Endothelial cell of hepatic sinusoid (primary cell): Measurements from ENCODE around the gene GNAI3.

Experiments used
- in situ Hi-C: cut with HindIII; loops from 2 replicates; pipeline ENCODE4 v1.10.0; 2017; ENCODE audit warnings: low sequenced_read_pairs

Gene GNAI3

DNA sequence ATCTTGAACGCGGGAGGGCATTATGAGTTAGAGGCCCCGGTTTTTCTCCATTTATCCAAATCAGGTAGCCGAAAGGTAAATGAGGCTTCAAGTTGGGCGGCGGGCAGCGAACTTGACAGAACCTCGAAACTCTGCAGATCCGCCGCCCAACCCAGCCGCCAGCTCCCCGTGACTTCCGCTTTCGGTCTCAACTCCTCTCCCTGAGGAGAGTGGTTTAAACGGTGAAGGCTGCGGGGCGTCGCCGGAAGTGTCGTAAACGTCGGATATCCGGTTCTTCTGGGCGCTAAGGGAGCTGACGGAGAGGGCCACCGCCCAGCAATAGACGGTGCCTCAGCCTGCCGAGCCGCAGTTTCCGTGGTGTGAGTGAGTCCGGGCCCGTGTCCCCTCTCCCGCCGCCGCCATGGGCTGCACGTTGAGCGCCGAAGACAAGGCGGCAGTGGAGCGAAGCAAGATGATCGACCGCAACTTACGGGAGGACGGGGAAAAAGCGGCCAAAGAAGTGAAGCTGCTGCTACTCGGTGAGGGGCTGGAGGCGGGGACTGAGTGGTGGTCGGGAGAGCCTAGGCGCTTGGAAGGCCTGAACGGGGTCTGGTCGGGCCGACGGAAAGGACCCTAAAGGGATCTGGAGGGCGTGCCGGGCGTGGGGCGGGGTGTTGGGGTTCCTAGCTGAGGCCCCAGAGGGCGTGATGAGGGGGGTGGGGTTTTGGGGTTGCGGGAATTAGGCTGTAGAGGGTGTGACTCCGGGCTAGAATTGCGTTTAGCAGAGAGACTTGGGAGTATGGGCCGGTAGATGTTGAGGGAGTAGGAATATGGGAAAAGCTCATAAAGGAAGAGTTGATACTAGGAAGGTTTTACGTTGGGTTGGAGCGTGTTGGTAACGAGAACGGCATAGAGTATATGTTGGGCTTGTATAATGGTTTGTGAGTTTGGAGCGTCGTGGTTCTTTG lies at the start of gene GNAI3:
Gene GNAI3 (plus strand): TSS at position 295 of the 947 bp plus-strand sequence. CDS start 106 bp downstream, at position 401.
- in situ Hi-C loops, result loop anchor here (25.0 kb wide), 1 partner anchor 214 kb away; the partner anchor contains the start of gene EPS8L3

DNA sequence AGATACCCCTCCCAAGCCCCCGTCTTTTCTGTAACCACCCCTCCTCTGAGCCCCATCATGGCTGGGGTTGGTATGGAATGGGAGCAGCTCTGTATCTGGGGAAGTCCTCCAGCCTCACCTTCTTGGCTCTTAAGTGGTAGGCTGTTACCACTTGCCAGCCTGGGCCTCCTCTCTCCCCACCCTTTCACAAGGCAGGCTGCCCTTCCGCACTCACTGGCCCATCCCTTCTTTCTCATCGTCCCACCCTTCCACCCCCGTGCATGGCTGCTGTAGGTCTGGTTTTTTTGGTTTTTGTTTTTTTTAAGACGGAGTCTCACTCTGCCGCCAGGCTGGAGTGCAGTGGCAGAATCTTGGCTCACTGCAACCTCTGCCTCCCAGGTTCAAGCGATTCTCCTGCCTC lies 49.3 kb upstream of the GNAI3 start:
- in situ Hi-C loops, result loop anchor here (10.0 kb wide), 1 partner anchor 224 kb away; no protein-coding TSS in a partner anchor

DNA sequence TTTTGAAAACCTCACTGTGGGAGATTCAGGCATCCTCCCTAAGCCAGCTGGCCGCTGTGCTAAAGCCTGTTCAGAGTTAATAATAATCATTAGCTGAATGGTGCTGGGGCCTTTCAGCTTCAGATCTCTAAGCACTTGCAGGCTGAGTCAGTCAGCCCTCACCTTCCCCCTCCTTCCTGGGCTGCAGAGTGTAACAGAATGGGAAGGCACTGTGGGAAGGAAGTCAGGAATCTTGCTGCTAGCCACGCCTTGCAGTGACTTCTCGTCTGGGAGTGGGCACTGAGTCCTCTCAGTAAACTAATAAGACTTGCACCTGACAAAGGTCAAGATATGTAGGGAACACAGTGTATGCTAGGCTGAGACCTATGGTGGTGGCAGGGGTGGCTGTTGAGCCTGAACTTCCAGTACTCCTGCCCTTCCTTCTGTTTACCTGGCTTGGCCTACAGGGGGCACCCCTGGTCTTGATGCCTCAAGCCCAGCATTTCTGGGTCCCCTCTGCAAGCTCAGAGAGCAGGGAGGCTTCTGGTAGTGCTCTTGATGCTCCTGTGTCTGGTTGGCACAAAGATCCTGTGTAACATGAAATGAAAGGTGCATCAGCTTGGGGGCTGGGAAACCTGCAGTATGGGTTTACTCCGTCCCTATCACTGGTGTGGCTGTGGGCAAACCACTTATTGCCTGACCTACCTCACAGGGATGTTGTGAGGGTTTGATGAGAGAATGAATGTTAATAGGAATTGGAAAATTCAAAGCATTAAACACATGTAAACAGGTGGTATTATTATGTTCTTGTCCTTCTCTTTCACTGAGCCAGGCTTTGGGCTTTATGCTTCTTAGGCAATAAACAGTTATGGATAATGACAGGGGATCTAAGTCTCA lies 48.5 kb upstream of the GNAI3 start:
- in situ Hi-C loops, result loop anchor here (10.0 kb wide), 1 partner anchor 225 kb away; no protein-coding TSS in a partner anchor

DNA sequence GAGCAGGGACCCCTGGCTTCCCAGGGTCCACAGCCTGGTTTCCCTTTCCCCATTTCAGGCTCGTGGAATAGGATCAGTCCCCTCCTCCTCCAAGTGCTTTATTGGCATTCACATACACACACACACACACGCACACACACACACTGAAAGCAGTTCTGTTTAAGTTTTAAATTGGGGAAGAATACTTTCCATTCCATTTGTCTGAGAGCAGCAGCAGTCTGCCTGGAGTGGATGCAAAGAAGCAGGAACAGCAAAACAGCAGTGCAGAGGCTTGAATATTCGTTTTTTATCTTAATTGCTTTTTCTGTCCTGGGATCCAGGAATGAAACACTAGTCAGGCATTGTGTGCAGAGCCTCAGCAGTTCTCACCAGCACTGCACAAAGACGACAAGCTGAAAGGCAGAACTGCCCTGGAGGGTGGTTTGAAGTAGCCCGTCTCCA lies 47.5 kb upstream of the GNAI3 start:
- in situ Hi-C loops, result no loop called here

DNA sequence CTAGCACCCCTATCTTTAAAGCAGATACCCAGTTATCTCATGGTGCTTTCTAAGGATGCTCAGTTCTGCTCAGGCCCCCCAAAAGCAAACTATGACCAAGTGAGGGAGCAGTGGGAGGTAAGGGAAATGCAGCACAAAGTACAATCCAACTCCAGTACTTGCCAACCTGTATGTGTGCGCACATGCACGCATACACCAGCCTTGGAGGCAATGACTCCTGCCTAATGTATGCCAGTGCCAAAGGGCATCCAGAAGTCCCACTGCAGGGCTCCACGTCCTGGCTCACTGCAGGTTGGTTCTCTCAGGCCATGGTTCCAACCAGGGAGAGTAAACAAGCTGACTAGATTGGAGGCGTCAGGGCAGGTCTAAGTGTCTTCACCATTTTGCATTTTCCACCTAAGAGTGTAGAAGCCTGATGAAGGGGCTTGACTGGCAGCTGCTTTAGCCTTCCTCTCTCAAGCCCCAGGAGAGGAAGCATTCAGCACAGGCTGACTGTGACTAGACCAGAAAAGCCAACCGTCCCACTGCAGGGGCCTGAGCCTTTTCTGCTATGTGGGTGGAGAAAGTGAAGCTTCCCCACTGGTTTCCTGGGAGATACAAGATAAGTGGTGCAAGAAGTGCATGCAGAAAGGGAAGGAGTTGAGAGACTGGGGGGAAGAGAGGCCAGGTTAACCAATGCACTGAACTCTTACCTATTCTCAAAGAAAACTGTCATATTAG lies 46.6 kb upstream of the GNAI3 start:
- in situ Hi-C loops, result no loop called here

DNA sequence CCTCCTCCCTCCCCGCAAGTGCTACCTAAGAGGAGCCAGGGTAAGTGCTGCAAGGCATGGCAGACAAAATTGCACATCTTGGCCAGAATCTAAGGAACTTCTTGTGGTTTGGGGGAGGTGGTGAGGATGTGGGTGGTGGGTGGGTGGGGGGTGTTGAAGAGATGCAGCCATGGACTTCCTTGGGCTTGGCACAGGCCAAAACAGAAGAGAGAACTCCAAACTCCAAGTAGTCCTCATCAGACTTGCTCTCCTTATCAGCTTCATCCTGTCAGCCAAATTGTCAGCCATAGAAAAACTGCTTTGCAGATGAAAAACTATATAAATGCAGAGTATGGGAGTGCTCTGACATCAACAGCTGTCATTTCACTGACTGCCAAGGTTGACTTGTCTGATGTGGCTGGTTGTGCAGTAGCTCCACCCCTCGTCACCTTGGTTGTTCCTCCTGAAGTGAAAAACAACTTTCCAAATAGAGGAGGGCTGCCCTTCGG lies 46.0 kb upstream of the GNAI3 start:
- in situ Hi-C loops, result no loop called here

DNA sequence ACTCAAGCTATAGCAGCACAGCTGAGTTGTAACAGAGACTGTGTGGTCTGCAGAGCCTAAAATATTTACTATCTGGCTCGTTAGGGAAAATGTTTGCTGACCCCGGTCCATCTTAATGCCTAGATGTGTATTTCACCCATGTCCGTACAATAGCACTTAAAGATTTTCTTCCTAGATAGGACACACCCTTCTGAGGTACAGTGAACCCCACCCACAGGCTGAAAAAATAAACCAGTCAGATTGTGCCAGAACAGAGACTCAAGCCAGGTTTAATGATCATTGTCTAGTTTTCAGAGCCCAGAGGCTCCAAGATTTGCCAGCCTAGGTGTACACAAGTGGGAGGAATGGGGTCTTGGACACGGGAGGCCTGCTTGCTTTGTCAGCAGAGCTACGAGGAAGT lies 44.5 kb upstream of the GNAI3 start:
- in situ Hi-C loops, result no loop called here

DNA sequence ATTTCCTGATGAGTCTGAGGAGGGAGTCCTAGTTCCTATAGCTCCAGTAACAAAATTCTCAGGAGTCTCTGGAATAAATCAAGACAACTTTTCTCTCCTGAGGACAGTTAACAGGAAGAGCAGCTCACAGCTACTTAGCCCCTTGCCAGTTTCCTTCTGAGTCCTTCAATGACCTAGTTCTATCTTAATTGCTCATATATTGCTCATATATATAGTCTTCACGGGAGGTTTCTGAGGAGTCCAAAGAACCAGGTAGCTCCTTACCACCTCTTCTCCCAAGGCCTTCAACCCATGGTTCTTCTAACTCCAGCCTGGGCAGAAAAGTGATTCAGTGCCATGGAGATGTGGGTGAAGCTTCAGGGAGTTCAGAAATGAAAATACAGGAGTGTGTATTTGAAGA lies 43.4 kb upstream of the GNAI3 start:
- in situ Hi-C loops, result no loop called here

DNA sequence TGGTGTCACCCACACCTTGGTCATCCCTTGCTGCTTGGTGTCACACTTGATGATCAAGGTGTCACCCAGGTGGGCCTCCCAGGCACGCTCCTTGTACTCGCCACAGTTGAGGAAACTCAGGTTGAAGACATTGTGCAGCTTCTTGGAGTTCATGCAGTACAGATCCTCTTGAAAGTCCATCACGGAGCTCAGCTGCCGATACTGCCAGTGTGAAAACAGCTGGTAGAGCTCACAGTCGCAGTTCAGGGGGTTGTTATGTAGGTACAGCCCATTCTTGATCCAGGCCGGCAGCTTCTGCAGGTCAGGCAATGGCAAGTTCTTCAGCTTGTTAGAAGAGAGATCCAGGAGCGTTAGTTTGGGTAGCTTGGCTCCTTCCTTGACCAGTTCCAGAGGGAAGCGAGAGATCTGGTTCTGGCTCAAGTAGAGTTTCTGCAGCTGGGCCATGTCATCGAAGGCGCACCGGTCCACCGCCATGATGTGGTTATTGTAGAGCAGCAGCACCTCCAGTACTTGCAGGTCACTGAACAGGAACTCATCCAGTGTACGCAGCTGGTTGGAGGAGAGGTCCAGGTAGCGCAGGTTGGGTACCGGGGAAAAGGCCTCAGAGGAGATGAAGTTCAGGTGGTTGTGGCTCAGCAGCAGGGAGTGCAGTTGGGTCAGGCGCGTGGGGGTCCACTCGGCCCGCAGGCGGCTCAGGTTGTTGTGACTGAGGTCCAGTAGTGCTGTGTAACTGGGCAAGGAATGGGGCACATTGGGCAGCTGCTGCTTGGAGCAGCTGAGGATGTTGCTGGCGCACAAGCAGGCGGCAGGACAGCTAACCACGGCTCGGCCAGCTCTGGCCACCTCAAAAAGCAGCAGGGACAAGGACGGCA lies 40.2 kb upstream of the GNAI3 start:
- in situ Hi-C loops, result no loop called here

DNA sequence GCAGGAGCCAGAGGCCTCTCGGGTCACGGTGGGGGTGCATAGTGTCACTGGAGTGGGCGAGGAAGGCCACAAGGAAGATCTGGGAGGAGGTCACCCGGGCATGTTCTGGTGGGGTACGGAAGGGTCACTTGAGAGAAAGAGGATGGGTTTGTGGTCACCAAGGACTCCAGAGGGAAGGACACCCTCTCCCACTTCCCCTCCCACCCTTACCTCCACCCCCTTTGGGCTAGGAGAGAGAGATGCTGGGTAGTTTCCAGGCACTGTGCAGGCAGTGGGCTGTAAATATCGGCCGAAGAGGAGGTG lies 39.6 kb upstream of the GNAI3 start:
- in situ Hi-C loops, result no loop called here

DNA sequence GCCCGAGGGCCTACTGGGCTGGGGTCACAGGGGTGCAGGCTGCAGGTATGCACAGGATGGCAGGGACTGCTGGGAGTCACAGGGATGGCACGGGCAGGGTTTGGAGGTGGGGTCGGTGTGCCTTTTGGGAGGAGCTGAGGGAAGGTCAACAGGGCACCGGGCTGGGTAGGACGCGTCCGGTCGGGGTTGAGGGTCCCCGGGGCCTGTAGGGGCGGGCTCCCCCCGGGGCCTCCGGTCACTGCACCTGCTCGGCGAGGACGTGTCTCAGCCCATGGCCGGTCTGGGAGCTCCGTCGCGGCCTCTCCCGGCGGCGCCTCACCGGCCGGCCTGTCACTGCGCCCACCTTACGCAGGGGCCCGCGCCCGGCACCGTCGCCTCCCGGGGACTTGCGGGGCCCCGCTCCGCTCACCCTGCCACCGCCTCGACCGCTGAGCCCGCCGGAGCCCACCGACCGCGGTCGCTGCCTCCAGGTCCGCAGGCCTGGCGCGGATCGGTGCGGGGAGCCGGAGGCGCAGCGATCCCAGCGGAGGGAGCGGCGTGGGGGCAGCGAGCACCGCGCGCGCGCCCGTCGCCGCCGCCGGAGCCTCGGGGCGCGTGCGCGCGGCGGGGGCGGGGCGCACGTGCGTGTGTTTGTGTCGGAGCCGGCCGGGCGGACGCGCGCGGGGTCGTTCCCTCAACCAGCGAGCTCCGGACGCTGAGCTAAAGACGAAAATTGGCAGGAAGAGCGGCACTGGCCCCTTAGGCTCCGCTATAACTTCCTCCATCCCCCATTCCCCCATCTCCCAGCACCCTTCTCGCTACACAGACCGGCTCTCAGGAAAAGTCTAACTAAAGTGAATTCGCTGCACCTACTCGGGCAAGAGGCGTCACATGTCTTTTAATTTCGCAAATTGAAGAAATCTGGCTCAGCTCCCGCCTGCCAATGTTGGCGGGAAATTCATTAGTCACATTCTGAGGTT lies 39.0 kb upstream of the GNAI3 start, which contains the start of gene AMIGO1:
Gene AMIGO1 (minus strand): TSS at position 552 of the 959 bp plus-strand sequence. CDS start 815 bp downstream, outside the sequence.
- in situ Hi-C loops, result no loop called here

DNA sequence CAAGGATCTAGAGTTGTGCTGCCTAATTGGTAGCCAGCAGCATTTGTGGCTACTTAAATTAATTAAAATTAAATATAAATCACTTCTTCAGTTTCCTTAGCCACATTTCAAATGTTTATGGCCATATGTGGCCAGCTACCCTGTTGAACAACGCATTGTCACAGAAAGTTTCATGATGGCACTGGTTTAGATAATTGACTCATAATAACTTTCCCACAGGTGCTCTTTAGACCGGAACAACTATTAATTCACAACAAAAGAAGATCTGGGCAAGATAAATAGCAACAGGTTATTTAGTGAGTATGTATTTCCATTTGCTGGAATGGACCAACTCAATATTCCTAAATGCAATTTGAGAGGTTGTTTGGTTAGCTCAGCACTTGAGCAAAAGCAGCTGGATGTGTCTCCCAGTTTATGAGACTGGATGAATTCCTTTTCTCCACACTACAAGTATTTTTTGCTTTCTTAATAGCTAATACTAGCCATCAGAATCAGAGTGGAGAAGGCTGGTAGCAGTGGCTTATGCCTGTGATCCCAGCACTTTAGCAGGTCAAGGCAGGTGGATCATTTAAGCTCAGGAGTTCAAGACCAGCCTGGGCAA lies 35.2 kb upstream of the GNAI3 start:
- in situ Hi-C loops, result no loop called here

DNA sequence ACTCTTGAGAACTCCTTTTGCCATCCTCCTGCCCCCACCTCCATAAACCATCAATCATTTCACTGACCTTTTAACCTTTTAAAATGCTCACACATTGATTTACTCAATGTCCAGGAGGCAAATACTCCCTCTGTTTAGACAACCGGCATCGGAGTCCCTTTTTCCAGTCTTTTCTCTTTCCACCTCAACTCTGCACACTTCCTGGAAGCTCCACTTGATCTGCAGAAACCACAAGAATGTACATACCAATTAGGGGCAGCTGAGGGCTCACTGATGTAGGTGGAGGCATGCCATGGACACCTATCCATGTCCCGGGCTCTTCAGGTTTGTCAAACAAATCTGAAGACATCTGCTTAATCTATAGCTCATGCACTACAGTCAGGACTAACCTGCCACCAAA lies 33.6 kb upstream of the GNAI3 start:
- in situ Hi-C loops, result no loop called here

DNA sequence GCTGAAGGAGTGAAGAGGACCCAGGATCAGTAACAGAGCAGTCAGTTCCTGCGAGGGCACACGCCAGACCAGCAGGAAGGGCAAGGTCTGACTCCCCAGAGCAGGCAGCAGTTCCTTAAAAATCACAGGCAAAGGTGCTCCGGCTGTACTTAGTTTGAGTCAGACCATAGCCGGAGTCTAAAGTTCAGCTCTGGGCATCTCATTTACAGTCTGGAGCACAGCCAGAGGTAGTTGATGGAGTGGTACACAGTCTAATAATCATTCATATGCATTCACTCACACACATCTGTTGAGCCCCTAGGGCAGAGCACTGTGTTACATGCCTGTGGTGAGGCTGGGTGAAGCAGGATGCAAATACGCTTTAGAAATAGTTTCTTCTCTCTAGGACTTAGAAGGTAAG lies 31.5 kb upstream of the GNAI3 start:
- in situ Hi-C loops, result no loop called here

DNA sequence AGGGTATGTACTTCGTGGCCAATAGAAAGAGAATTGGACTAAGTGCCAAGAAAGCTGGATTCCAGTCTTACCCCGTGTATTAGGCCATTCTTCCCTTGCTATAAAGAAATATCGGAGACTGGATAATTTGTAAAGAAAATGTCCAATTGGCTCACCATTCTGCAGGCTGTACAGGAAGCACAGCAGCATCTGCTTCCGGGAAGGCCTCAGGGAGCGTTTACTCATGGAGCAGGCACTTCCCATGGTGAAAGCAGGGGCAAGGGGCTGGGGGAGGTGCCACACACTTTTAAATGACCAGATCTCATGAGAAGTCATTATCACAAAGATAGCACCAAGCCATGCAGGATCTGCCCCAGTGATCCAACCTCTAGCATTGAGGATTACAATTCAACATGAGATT lies 31.1 kb upstream of the GNAI3 start:
- in situ Hi-C loops, result no loop called here

DNA sequence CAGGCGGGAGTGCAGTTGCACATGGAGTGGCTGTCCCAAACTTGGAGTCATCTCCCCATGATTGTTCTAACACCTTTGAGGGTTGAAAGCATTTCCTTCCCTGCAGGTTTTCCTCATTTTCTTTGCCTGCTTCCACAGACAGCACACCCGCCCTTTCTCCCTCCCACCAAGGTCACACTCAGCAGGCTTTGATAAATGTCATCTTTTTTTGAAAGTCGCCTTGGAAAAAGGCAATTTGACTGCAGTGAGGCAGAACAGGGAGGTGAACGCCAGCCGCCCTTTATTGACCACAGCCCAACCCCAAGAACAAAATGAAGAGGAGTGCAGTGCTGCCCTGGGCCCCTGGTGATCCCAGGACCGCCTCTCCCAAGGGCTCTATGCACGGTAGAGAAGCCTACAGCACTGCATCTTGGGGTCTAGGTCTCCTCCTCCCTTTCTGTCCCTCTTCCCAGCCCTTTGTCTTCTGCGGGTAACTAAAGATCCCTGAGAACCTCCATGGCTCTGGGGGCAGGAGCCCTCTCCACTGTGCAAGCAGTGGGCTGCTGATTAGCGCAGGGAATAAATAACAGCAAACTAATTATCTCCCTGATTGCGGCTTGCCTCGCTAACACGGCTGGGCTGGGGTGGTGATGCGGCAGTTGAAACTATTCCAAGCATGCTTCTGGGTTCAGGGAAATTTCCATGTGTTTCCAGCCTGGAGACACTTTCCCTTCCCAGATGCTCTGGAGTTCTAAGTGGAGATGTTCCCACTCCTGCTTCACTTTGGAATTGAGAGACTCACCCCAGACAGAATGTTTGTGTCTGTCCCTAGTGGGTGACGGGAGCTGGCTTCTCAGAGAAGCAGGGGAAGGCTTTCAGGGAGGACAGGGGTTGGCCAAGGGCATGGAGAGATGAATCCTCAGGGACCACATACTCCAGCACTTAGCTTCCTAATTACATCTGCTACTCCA lies 27.1 kb upstream of the GNAI3 start:
- in situ Hi-C loops, result no loop called here

DNA sequence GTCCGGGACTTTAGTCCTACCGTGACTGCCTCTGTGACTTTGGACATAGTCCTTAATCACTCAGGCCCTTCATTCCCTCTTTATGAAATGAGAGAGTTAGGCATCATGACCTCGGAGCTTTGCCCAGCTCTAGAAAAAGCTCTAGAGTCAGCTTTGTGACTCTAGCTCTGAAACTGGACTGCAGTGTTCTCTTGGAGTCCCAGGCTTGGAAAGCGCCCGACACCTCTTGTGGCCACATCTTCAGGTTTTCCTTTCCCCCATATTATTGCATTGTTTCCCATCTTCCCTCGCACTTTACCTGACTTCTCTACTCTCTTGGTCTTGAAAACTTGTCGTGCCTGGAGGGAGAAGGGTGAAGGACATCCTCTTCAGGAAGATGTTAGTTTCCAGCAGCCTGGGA lies 26.4 kb upstream of the GNAI3 start:
- in situ Hi-C loops, result no loop called here
